GM23248 (cell line): ENCODE data around the gene PEX16.

Experiments used
- EZH2 ChIP-seq: fragments of 200-600 bp; sonication (generic); IDR thresholded peaks from 2 replicates; pipeline ENCODE4 v1.6.1; 2018; ENCODE audit warnings: antibody characterized with exemption, mild to moderate bottlenecking; ENCODE audit not compliant: insufficient read depth, poor library complexity, severe bottlenecking
- EZH2phosphoT487 ChIP-seq: fragments of 200-600 bp; sonication (generic); IDR thresholded peaks from 2 replicates; pipeline ENCODE4 v1.6.1; 2018; ENCODE audit warnings: antibody characterized with exemption, moderate library complexity, mild to moderate bottlenecking, low read depth; ENCODE audit not compliant: insufficient read depth

- no peak for TF ChIP-seq EZH2
- no peak for TF ChIP-seq EZH2phosphoT487
Measured at GRCh38 chr11:45906965-45907611, 10.6 kb downstream of the PEX16 start, which contains the start of gene FREY1.
